ENCODE data around the gene NOL6.
"Not testable (repeated sequence)": the region's sequence is repeated elsewhere in the genome, so short reads cannot be mapped to it uniquely, and the experiment has no call there.

Gene NOL6

GRCh38 chr9:33472171-33472880 is 1.4 kb downstream of the NOL6 start:
- no peak for DNase-seq

DNA sequence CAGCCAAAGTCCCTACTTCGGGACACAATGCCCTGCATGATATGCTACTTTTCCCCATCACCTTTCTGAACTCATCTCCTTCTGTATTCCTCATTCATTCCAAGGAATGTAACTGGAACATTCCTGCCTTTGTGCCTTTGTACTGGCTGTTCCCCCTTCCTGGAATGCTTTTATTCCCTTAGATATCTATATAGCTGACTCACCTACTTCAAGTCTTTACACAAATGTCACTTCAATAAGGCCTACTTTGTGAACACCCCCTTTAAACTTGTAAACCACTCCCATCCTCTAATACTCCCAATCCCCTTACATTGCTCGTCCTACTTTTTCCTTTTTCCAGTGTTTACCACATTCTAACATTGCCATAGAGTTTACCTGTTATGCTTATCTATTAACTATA is 2.4 kb downstream of the NOL6 start:
- no peak for DNase-seq

GRCh38 chr9:33469891-33470290 is 3.8 kb downstream of the NOL6 start:
- DNase-seq = no peak

- no peak for DNase-seq
Observed at GRCh38 chr9:33468797-33469621, 4.7 kb downstream of the NOL6 start.

- DNase-seq = no peak
Observed at GRCh38 chr9:33468215-33468730, 5.5 kb downstream of the NOL6 start.

DNA sequence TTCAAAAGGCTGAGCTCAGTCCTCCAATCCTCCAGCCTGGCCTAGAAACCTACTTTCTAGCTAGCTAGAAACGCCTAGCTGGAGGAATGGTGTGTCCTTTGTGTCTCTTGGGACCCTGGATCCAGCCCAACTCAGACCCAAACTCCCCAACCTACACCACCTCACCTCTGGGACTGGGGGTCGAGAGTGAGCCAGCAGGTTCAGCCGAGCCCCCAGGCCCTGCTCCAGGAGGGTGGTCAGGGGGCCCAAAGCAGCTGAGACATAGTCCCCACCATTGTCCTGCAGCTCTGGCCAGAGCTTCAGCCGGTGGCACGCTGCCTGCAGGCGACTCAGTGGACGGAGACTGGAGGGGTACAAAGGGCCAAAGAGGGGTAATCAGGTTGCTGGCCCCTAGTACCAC is 6.2 kb downstream of the NOL6 start:
- no peak for DNase-seq

GRCh38 chr9:33466565-33467495 is 6.9 kb downstream of the NOL6 start:
- peak in 2 of 3 experiments; percentile 3 to 31 for DNase-seq

DNA sequence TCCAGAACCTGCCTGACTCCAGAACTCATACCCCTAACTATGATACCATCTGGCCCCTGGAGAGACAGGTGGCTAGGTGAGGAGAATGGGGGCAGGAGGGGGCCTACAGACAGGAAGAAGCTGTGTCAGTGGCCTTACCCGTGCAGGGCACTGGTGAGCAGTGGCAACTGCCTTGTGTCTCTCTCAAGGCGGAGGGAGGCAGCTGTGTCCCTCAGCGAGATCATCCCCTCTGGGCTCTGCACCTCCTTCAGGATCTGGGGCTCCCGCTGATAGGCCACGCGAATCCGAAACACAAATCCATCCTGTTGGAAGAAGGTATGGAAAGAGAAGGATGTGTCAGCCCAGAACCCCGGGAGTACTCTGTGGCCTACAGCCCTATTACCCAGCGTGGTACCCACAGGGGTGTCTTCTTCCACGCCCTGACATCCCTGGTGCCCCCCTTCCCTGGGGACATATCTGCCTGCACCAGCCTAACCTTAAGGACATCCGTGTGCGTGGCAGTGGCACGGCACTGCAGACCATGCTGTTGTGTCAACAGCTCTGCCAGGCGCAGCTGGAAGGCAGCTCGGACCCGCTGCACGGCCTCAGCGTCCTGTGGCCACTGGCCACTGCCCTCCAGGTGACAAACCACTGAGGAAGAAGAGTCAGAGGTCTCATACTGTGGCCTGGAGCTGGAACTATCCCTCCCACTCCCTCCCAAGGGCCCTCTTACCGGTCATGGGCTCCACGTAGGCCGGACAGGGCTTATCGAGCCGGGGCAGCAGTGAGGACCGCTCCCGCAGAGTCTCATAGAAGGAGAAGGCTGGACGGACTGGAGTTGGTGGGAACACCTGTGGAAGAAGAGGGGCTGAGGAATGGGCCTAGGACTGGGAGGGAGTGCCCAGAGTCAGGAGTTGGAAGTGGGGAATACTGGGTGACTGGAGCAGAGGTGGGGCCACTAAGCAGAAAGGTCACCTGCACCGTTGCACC is 7.8 kb downstream of the NOL6 start:
- no peak for DNase-seq

- DNase-seq = no peak
Observed at GRCh38 chr9:33465096-33465495, 8.6 kb downstream of the NOL6 start.

DNA sequence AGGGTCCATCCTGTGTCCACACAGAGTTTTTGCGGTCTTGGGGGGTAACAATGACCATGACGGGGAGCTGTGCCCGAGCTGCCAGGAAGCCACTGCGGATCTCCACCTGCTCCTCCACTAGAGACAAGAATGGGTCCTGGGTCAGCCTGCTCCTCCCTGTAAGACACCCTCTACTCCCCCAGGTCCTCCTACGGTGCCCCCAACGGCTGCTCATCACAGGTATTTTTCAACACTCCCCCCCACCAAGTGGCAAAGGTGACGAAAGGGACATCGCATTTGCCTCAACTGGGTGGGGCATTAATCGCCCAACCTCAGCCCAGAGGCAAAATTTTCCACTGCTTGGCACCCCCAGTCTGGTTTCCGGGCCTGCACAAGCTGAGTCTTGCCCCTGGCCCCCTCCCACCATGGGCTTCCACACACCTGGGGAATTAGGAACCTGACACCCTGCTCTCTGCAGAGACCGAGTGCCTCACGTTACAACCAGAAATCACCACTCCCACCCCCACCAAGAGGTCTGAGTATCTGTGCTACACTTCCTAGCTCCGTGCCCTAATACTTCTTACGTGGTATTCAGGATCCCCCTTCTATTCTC is 9.6 kb downstream of the NOL6 start:
- DNase-seq = no peak

DNA sequence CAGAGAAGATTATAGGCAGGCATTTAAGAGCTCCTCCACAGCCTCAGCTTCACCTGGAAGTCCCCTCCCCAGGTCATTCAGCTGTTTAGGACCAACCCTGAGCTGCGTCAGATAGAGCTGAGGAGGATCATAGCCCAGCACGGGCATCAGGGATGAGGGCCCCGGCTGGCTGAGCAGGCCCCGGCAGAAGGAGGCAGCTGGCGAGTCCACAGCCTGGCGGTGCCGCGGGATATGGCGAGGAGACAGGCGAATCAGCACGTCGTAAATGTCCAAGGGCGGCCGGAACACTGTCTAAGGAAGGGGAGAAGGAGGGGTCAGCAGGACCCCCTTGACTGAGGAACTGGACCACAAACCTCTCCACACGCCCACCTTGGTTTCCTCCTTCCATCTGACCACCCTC is 10.6 kb downstream of the NOL6 start:
- DNase-seq = no peak

DNA sequence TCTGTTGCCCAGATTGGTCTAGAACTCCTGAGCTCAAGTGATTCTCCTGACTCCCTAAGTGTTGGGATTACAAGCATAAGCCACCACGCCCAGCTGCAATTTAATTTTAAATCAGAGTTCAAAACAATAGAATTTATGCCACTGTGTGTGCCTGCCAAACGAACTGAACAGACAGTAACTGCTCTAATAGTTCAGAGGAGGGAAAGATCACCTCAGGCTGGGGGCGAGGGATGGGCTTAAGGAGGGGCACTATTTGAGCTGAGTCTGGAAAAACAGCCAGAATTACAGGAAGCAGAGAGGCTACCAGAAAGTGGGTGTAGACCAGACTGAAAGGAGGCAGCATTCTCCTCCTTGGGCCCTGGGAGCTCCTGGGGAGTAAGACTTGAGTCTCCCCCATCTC is 12.2 kb downstream of the NOL6 start:
- DNase-seq = no peak

DNA sequence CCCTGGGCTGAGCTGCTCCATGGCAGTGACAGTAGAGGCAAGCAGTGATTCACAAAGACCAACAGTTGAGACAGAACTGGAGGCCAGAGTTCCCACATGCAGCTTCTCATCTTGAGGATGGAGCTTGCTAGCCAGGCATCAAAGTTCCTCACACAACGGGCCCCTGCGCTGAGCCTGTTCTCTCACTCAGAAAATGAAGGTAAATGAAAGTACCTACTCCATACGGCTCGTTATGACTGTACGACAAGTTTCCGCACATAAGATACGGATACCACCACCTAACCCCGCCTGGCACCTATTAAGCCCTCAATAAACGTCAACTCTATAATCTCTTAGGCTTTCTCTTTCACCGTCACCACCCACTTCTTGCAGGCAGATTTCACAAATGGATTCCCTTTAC is 12.9 kb downstream of the NOL6 start:
- DNase-seq = no peak

- no peak for DNase-seq
Observed at GRCh38 chr9:33459115-33459514, 14.6 kb downstream of the NOL6 start.

DNA sequence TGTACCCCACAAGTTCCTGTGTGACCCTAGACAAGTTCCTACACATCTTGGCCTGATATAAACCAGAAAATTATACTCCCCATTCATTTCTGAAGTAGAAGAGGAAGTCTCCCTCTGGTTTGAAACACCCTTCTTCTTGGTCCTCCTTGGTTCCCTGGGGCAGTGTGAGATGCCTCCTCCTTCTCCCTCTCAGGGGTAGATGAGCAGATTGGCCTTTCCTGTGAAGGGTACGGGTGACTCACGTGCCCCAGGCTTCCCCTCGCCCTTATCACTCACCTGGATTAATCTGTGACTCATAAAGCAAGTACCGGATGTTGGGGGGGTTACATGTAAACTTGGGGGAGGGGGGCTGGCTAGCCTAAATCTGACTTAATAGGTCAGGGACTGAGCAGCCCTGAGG is 15.3 kb downstream of the NOL6 start:
- DNase-seq = no peak

DNA sequence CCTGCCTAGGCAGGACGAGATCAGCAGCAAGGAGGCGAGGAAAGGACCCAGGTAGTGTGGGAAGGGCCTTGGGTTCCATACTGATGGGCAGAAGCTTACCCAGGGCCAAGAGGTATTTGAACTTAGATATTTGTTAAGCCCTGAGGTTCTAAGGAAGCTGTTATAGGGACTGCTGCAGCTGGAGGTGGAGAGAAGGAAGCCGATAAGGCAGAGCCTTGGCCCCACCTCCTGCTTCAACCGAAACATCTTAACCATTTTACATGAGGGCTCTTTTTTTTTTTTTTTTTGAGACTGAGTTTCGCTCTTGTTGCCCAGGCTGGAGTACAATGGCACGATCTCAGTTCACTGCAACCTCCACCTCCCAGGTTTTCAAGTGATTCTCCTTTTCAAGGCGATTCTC is 17.8 kb downstream of the NOL6 start:
- no peak for DNase-seq

- not testable (repeated sequence) for DNase-seq
Observed at GRCh38 chr9:33455456-33455855, 18.3 kb downstream of the NOL6 start.

DNA sequence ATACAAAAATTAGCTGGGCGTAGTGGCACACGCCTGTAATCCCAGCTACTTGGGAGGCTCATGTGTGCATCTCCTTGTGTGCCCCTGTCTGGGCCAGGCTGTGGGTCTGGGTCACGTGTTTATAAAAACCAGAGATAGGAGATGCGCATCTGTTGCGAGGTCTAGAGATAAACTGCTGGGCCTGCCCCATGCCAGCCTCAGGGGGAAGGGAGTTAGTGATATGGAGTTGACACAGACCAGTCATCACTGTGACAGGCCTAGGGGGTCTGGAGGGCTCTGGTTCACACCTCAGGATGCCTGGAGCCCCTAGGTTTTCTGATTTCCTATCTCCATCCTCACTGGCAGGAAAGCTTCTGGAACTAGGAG is 19.1 kb downstream of the NOL6 start:
- DNase-seq = not testable (repeated sequence)

DNA sequence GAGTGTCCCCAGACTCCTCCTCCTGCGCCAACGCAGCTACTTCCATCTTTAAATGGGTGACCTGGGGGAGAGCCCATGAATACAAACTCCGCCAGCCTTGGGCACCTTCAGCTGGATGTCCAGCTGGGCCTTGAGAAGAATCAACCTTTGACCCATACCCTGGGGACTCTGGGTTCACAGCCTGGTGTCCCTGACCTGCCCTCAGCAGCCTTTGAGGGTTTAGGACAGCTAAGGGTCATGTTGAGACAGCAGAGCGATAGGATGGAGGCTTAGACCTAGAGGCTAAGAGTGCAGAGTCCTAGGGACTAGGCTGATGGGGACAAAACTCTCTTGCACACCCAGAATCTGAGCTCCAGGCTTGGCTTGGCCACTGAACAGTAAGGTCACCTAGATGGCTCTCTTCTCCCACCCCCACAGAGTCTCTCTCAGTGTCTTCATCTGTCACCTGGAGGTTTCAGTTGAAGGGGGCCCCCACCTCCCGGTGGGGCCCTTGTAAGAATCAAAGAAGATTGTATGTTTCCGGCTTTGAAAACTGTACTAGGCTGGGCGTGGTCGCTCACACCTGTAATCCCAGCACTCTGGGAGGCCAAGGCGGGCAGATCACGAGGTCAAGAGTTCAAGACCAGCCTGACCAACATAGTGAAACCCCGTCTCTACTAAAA is 19.6 kb downstream of the NOL6 start:
- no peak for DNase-seq

- DNase-seq = no peak
Observed at GRCh38 chr9:33453286-33453860, 20.4 kb downstream of the NOL6 start.
